SK-N-MC (cell line): ENCODE measurements around the gene APOB.

Source experiments
- EZH2 ChIP-seq: fragments of 200-600 bp; sonication (generic); IDR thresholded peaks from one replicate; pipeline ENCODE4 v1.6.1; 2017; ENCODE audit warnings: antibody characterized with exemption
- FOXP2 ChIP-seq: optimal IDR thresholded peaks from 2 replicates; pipeline ENCODE3; 2011; ENCODE audit warnings: mild to moderate bottlenecking, moderate library complexity; ENCODE audit not compliant: insufficient read depth; ENCODE audit errors: extremely low read length, control extremely low read depth
- POLR2AphosphoS5 ChIP-seq: IDR thresholded peaks from 2 replicates; pipeline ENCODE4 v1.6.1; 2012; ENCODE audit warnings: mild to moderate bottlenecking, low read depth, low read length, borderline replicate concordance

- no peak for TF ChIP-seq EZH2
- no peak for TF ChIP-seq POLR2AphosphoS5
- TF ChIP-seq FOXP2: no peak
These were observed 3.5 kb upstream of the APOB start for GRCh38 chr2:21047141-21048009.
